Mucosa of rectum (tissue), 2 donors: ENCODE data around the gene PAQR4.

Source experiments
- H3K27ac ChIP-seq, 2 donors: one replicate each; pipeline ENCODE4 v1.7.0; 2013; ENCODE audit warnings: inconsistent platforms in 2 of 2, low read depth in 2 of 2, low read length in 2 of 2
- H3K27me3 ChIP-seq, 2 donors: one replicate each; pipeline ENCODE4 v1.7.0; 2013; ENCODE audit warnings: low read length in 2 of 2; ENCODE audit not compliant: control insufficient read depth in 2 of 2, insufficient read depth in 2 of 2
- H3K36me3 ChIP-seq, 2 donors: one replicate each; pipeline ENCODE4 v1.7.0; 2013; ENCODE audit warnings: low read length in 2 of 2; ENCODE audit not compliant: control insufficient read depth in 2 of 2, insufficient read depth in 2 of 2
- H3K4me1 ChIP-seq, 2 donors: one replicate each; pipeline ENCODE4 v1.7.0; 2013; ENCODE audit warnings: low read length in 2 of 2, mild to moderate bottlenecking in 1 of 2; ENCODE audit not compliant: control insufficient read depth in 2 of 2, insufficient read depth in 2 of 2
- H3K4me3 ChIP-seq, 2 donors: one replicate each; pipeline ENCODE4 v1.7.0; 2013; ENCODE audit warnings: low read length in 2 of 2
- H3K9ac ChIP-seq, 2 donors: one replicate each; pipeline ENCODE4 v1.7.0; 2013; ENCODE audit warnings: low read length in 2 of 2, low read depth in 1 of 2, mild to moderate bottlenecking in 1 of 2
- H3K9me3 ChIP-seq, 2 donors: one replicate each; pipeline ENCODE4 v1.7.0; 2013; ENCODE audit warnings: low read length in 2 of 2; ENCODE audit not compliant: control insufficient read depth in 2 of 2
- donor health status: healthy.
- donor health status: Normal muscosa, but diverticular disease.

Gene PAQR4

DNA sequence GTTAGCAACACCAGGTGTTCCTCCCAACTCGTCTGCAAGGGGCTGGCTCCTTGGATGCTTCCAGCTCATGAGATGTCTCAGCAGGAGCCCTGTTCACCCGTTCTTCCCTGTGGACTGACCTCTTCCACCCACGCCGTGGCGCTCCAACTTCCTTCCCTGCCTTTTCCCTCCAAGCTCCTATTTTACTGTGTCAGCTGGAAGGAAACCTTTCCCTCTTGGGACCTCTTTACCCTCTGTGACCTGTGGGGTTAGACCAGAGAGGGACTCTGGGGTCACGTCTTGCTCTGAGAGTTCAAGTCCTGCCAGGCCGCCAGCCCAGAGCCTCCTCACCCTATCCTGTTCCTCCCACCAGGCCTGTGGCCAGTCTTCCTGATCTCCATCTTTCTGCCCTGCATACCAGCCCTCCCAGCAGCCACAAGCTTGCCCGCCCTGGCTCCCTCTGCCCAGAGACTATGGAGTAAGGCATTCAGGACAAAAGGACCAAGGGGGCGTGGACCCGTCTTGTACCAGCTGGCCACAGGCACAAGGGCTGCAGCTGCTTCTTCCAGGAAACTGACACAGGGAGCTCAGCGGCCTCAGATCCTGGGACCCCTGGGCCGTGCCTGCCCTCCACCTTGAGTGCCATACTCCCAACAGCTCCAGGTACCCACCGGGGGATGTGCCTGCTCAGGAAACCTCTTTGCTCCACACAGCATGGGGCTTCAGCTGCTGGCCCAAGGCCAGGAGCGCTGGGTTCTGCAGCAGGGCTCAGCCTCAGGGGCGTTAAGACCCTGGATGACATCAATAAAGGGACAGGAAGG, 3.0 kb downstream of the PAQR4 start:
- no peak overlapping the region for H3K9ac ChIP-seq
- no peak overlapping the region for H3K4me3 ChIP-seq
- no peaks in the 10 kb centered on the region for H3K36me3 ChIP-seq
- no peaks in the 10 kb centered on the region for H3K9me3 ChIP-seq
- H3K27ac ChIP-seq: no peak overlapping the region
- H3K27me3 ChIP-seq: peaks cover 6 to 8% of the 10 kb centered on the region in 2 donors
- H3K4me1 ChIP-seq: peaks cover 16 to 24% of the 10 kb centered on the region in 2 donors

DNA sequence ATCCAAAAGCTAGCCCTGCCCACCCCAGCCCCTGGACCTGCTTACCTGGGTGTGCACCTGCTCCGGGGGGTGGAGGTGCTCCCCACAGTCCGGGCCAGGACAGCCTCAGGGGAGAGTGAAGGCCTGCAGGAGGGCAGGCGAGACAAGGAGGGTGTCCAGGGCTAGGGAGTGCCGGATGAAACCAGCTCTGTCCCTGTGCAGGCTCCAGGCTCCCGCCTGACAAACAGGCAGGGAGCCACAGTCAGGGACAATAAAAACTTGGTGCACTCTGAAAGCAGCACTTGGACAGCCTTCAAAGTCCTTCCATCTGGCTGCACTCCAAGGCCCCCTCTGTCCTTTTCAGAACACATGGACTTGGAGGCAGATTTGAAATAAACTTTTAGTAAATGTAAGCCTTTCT, 3.9 kb downstream of the PAQR4 start:
- Histone ChIP-seq H3K4me1 (peaks cover 21 to 23% of the 10 kb centered on the region in 2 donors), H3K27ac (no peak overlapping the region), H3K36me3 (no peaks in the 10 kb centered on the region), H3K27me3 (peaks cover 0 to 2% of the 10 kb centered on the region in 2 donors), H3K9ac (no peak overlapping the region), H3K4me3 (no peak overlapping the region), H3K9me3 (no peaks in the 10 kb centered on the region)

DNA sequence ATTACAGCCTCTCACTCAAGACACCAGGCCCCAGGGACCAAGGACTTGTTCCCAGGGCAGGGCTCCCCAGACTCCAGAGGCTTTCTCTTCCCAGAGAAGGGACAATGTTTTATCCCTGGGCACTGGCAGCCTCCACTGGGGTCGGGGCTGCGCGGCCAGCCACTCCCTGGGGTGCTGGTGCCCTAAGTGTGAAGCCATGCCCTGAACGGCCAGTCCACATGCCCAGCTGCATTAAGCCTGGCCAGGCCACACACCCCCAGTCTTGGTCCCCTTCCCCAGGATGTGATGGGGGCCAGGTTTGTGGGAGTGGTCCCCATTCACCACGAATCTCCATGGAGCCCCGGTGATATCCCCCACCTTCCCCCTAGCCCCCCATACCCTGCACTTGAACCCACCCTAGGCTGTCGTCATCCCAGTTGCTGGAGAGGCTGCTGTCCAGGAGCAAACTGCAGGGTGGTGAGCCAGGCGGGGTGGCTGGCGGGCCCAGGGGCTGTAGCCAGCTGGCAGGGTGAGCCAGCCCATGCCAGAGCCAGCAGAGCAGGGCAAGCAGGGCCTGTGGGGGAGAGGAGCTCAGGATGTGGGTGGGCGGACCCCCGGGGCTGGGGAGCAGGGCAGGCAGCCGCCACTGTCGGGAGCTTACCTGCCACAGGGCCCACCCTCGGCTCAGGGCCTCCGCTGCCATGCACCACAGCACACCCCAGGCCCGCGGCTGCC, 4.6 kb downstream of the PAQR4 start:
- H3K9ac ChIP-seq: no peak overlapping the region
- H3K27me3 ChIP-seq: no peaks in the 10 kb centered on the region
- H3K4me3 ChIP-seq: no peak overlapping the region
- no peak overlapping the region for H3K27ac ChIP-seq
- H3K9me3 ChIP-seq: no peaks in the 10 kb centered on the region
- H3K4me1 ChIP-seq: peaks cover 14 to 16% of the 10 kb centered on the region in 2 donors
- no peaks in the 10 kb centered on the region for H3K36me3 ChIP-seq

DNA sequence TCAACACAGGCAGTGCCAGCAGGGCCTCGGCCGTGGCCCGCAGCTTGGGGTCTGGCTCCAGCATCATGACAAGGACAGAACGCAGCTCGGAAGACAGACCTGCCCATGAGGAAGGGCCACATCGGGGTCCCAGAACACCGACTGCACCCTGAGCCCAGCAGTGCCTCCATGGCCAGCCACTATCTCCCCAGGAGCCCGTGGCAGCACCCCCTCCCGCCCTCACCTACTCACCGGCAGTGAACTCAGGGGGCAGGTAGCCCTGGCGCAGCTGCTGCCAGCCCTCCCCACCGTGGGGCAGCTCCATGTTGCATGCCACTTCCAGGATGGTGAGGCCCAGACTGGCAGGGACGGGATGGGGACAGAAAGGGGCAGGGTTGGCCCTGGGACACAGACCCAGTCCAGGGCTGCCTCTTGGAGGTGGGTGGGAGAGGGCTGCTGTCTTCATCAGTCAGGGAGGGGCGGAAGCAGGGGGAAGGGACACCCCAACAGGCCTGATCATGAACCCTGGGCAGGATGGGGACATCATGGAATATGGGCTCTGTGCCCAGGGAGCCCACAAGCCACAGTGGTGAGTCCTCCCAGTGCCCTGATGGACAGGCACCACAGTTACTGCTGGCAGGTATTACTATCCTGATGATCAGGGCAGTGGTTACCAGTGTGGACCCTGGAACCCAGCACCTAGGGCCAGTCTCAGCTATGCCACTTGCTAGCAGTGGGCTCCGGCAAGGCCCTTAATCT, 5.3 kb downstream of the PAQR4 start:
- Histone ChIP-seq H3K4me1 (peaks cover 14 to 17% of the 10 kb centered on the region in 2 donors), H3K9ac (no peak overlapping the region), H3K27ac (no peak overlapping the region), H3K4me3 (no peak overlapping the region), H3K36me3 (no peaks in the 10 kb centered on the region), H3K9me3 (no peaks in the 10 kb centered on the region), H3K27me3 (no peaks in the 10 kb centered on the region)

DNA sequence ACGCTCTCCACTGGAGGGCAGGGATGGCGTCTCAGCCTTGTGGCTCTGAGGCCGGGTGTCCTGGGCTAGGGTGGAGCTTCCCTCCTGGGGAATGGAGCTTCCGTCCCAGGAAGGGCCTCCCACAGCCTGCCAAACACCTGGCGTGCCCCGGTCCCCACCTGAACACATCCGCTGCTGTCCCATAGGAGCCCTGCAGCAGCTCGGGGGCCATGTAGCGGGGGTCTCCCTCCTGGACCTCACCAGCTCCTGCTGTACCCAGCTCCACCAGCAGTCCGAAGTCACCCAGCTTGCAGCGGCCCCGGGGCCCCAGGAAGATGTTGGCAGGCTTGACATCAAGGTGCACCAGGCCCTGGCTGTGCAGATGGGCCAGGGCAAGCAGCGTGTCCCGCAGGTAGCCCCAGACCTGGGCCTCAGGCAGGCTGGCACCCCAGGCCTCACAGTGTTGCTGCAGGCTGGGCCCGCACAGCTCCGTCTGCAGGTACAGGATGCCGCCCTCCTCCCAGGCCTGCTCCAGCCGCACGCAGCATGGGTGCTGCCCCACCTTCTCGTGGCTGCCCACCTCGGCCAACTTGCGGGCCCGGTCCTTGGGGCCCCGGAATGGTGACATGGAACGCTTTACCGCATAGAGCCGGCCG, 6.1 kb downstream of the PAQR4 start:
- Histone ChIP-seq H3K9ac (no peak overlapping the region), H3K4me1 (peaks cover 10 to 17% of the 10 kb centered on the region in 2 donors), H3K9me3 (no peaks in the 10 kb centered on the region), H3K36me3 (no peaks in the 10 kb centered on the region), H3K27me3 (no peaks in the 10 kb centered on the region), H3K4me3 (no peak overlapping the region), H3K27ac (no peak overlapping the region)

DNA sequence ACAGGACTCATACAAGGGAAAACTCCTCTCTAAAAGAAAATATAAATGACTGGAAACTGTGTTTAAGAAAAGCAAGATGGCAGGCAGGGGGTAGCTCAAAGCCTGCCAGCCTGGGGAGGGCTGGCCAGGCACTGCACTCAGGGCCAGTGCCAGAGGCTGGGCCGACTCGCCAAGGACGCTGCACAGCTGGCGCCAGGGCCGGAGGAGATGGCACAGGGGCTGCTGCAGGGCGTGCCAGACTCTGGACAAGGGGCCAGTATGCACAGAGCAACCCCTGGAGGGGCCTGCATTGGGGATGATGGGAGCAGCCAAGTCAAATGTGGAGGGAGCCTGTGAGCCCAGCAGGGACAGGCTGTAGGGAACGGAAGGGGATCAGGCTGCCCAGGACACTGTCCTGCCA, 7.1 kb downstream of the PAQR4 start:
- no peak overlapping the region for H3K4me3 ChIP-seq
- H3K9ac ChIP-seq: no peak overlapping the region
- H3K27ac ChIP-seq: no peak overlapping the region
- peaks cover 7 to 19% of the 10 kb centered on the region in 2 donors for H3K4me1 ChIP-seq
- no peaks in the 10 kb centered on the region for H3K36me3 ChIP-seq
- H3K27me3 ChIP-seq: no peaks in the 10 kb centered on the region
- no peaks in the 10 kb centered on the region for H3K9me3 ChIP-seq

DNA sequence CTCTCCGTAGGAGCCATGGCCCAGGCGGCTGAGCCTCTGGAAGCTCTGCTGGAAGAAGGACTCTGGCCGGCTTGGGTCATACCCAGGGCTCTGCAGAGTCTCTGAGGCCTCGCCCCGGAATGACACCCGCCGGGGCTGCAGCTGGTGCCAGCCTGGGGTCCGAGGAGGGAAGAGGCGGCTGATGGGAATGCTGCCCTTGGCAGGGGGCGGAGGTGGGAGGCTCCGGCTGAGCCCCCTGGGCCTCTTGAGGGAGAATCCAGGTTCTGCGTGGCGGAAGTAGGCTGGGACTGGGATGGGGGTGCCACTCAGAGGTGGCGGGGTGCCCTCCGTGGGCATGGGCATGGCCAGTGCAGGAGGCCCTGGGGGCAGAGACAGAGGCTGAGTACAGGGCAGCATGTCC, 7.5 kb downstream of the PAQR4 start:
- Histone ChIP-seq H3K36me3 (no peaks in the 10 kb centered on the region), H3K4me3 (no peak overlapping the region), H3K27me3 (no peaks in the 10 kb centered on the region), H3K4me1 (peaks cover 7 to 19% of the 10 kb centered on the region in 2 donors), H3K9me3 (no peaks in the 10 kb centered on the region), H3K27ac (no peak overlapping the region), H3K9ac (no peak overlapping the region)

DNA sequence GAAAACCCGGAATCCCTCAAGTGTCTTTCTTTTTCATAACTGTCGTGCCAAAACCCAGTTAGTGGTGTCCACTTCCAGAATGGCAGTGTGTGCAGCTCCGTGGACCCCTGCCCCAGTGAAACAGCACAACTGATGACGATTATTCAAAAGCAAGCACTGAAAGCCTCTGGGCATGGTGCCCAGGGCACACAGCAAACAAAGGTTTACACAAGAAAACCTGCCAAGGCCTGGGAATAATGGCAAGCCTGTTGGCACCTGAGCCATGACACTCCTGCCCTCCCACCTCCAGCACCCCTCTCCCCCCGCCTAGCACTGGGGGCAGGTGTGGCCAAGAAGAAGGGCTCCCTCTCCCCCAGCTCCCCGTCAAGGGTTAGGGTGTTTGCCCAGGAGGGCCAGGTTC, 8.3 kb downstream of the PAQR4 start:
- Histone ChIP-seq H3K4me3 (no peak overlapping the region), H3K9me3 (no peaks in the 10 kb centered on the region), H3K9ac (no peak overlapping the region), H3K36me3 (no peaks in the 10 kb centered on the region), H3K4me1 (peaks cover 7 to 19% of the 10 kb centered on the region in 2 donors), H3K27ac (no peak overlapping the region), H3K27me3 (no peaks in the 10 kb centered on the region)

DNA sequence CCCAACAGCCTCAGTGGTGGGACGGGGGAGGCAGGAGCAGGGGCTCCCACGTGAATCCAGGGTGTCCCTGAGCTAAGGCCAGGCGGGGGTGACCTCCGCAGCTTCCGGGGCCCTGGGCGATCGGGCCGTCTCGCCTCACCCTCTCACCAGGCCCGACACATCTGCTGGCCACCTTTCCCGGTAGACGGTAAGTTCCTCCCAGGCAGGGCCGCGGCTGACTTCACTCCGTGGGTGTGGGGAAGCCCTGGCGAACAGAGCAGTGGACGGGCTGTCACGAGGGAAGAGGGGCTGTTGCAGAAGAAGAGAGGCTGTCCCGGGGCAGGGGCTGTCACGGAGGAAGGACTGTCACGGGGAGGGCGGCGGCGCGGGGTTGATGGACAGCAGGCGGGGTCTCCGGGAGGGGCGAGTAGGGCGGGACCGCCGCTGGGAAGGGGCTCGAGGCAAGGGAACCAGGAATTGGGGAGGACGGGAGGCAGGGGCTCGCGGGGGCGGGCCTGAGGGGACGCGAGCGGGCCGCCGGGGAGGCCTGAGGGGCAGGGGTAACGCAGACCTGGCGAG, 10.6 kb downstream of the PAQR4 start:
- Histone ChIP-seq H3K9me3 (no peaks in the 10 kb centered on the region), H3K27ac (no peak overlapping the region), H3K27me3 (no peaks in the 10 kb centered on the region), H3K4me3 (peak overlapping the region; percentile 73 to 87), H3K36me3 (no peaks in the 10 kb centered on the region), H3K4me1 (peaks cover 12 to 19% of the 10 kb centered on the region in 2 donors), H3K9ac (peak overlapping the region in 1 of 2 donors; percentile 84)
